CD14-positive monocyte (primary cell): Measurements from ENCODE around the gene IWS1. TPM values are rescaled to one million over a fixed set of nuclear protein-coding genes. Genes with fewer than 3 reads are reported as not detected.
A peak's percentile ranks its signal among the peaks of the same experiment; 100 is the strongest.
"Not testable (repeated sequence)": the region's sequence is repeated elsewhere in the genome, so short reads cannot be mapped to it uniquely, and the experiment has no call there.

Experiments used
- DNase-seq, 3 donors: peaks; one replicate each; pipeline ENCODE4 v3.0.0-alpha.2; 2011 to 2022
- H2AFZ ChIP-seq: 2 replicates; pipeline ENCODE4 v1.6.0; 2012; ENCODE audit warnings: mild to moderate bottlenecking, low read depth, low read length, inconsistent platforms; ENCODE audit not compliant: insufficient read depth, poor library complexity, severe bottlenecking
- H3K27ac ChIP-seq, 2 donors: 1 replicate in 1 of 2; 2 replicates in 1 of 2; pipeline ENCODE4 v1.5.1; 2012 to 2013; ENCODE audit warnings: low read length in 2 of 2, control low read depth in 1 of 2, inconsistent platforms in 1 of 2, low read depth in 1 of 2, mild to moderate bottlenecking in 1 of 2
- H3K27me3 ChIP-seq, 2 donors: one replicate each; pipeline versions ENCODE4 v1.6.0 to v1.6.1; 2011 to 2013; ENCODE audit warnings: low read length in 2 of 2; ENCODE audit not compliant: control insufficient read depth in 2 of 2, insufficient read depth in 2 of 2
- H3K36me3 ChIP-seq, 2 donors: replicated peaks in 1 of 2; 1 replicate in 1 of 2; 2 replicates in 1 of 2; pipeline versions ENCODE4 v1.5.1 to v1.6.1; 2012 to 2013; ENCODE audit warnings: low read length in 2 of 2, control low read depth in 1 of 2, inconsistent platforms in 1 of 2, mild to moderate bottlenecking in 1 of 2; ENCODE audit not compliant: insufficient read depth in 2 of 2, control insufficient read depth in 1 of 2
- H3K4me1 ChIP-seq, 2 donors: 1 replicate in 1 of 2; 2 replicates in 1 of 2; pipeline versions ENCODE4 v1.5.1 to v1.6.1; 2012 to 2013; ENCODE audit warnings: low read length in 2 of 2, control low read depth in 1 of 2, inconsistent platforms in 1 of 2, mild to moderate bottlenecking in 1 of 2, moderate library complexity in 1 of 2; ENCODE audit not compliant: insufficient read depth in 2 of 2, control insufficient read depth in 1 of 2
- H3K4me2 ChIP-seq: replicated peaks from 2 replicates; pipeline ENCODE3; 2012; ENCODE audit warnings: low read length, moderate library complexity, mild to moderate bottlenecking; ENCODE audit not compliant: poor library complexity, severe bottlenecking; ENCODE audit errors: extremely low read depth
- H3K4me3 ChIP-seq, 3 experiments: fragments of 200-600 bp in 1 of 3; sonication (generic) in 1 of 3; replicated peaks in 1 of 3; 1 replicate in 2 of 3; 2 replicates in 1 of 3; pipeline ENCODE4 v1.5.1; 2011 to 2013; ENCODE audit warnings: low read length in 3 of 3, mild to moderate bottlenecking in 3 of 3, control low read depth in 2 of 3, low read depth in 2 of 3, inconsistent platforms in 1 of 3, moderate library complexity in 1 of 3
- H3K79me2 ChIP-seq: 2 replicates; pipeline ENCODE4 v1.6.0; 2012; ENCODE audit warnings: mild to moderate bottlenecking, control low read depth, inconsistent platforms, low read length, moderate library complexity; ENCODE audit not compliant: insufficient read depth
- H3K9ac ChIP-seq: 2 replicates; pipeline ENCODE4 v1.6.0; 2017; ENCODE audit warnings: low read length, mild to moderate bottlenecking; ENCODE audit not compliant: insufficient read depth, poor library complexity, severe bottlenecking
- H3K9me3 ChIP-seq, 2 donors: replicated peaks in 1 of 2; 1 replicate in 1 of 2; 2 replicates in 1 of 2; pipeline versions ENCODE4 v1.5.1 to v1.6.1; 2012 to 2013; ENCODE audit warnings: low read length in 2 of 2, control low read depth in 1 of 2; ENCODE audit not compliant: control insufficient read depth in 1 of 2, insufficient read depth in 1 of 2
- H4K20me1 ChIP-seq: 2 replicates; pipeline ENCODE4 v1.6.0; 2012; ENCODE audit warnings: mild to moderate bottlenecking, low read length, control low read depth, moderate library complexity; ENCODE audit not compliant: insufficient read depth
- H3K27ac Mint-ChIP-seq, 7 donors: one replicate each; pipeline ENCODE4 v1.8.0; 2020; ENCODE audit warnings: mild to moderate bottlenecking in 7 of 7, mixed read lengths in 7 of 7, moderate library complexity in 6 of 7, inconsistent platforms in 2 of 7
- H3K27me3 Mint-ChIP-seq, 3 donors: one replicate each; pipeline ENCODE4 v1.8.0; 2021 to 2022; ENCODE audit warnings: low read depth in 3 of 3, mild to moderate bottlenecking in 3 of 3, mixed read lengths in 3 of 3, moderate library complexity in 3 of 3, inconsistent platforms in 1 of 3
- H3K36me3 Mint-ChIP-seq, 2 donors: one replicate each; pipeline ENCODE4 v1.8.0; 2020; ENCODE audit warnings: mixed read lengths in 2 of 2, inconsistent platforms in 1 of 2, mild to moderate bottlenecking in 1 of 2
- H3K4me1 Mint-ChIP-seq: one replicate; pipeline ENCODE4 v1.8.0; 2020; ENCODE audit warnings: mild to moderate bottlenecking, mixed read lengths
- H3K4me3 Mint-ChIP-seq, 2 donors: one replicate each; pipeline ENCODE4 v1.8.0; 2020; ENCODE audit warnings: mild to moderate bottlenecking in 2 of 2, mixed read lengths in 2 of 2, moderate library complexity in 1 of 2
- H3K9me3 Mint-ChIP-seq, 7 donors: one replicate each; pipeline ENCODE4 v1.8.0; 2020 to 2022; ENCODE audit warnings: mixed read lengths in 7 of 7, mild to moderate bottlenecking in 6 of 7, moderate library complexity in 6 of 7, inconsistent platforms in 2 of 7
- WGBS: methylation state at CpG from one replicate; pipeline ENCODE4 v1.1.5; 2013; ENCODE audit warnings: missing lambda C conversion rate; ENCODE audit not compliant: insufficient coverage; 5-methylcytosine and 5-hydroxymethylcytosine counted together
- intact Hi-C, 2 donors: fragments of 100-400 bp; cut with micrococcal nuclease; formaldehyde crosslinking; loops; one replicate each; pipeline versions ENCODE4 v1.15.0 to v1.15.1; 2023
- polyA plus RNA-seq, 3 donors: library from polyadenylated mRNA; depleted of rRNA in 1 of 3; unstranded in 2 of 3; stranded (reverse) in 1 of 3; fragments of 300-500 nt in 2 of 3; fragments of >200 nt in 1 of 3; fragmentation: Illumina TruSeq in 2 of 3; gene quantifications; 1 replicate in 2 of 3; 2 replicates in 1 of 3; pipeline ENCODE4 v1.2.3, GENCODE V29; 2012 to 2021
- TF ChIP-seq, protein P1 (sequence below): fragments of 200-600 bp; IDR thresholded peaks from one replicate; pipeline ENCODE4 v1.8.0; 2022; ENCODE audit warnings: antibody characterized with exemption, mild to moderate bottlenecking

Gene IWS1
- polyA plus RNA-seq, 3 donors = 7.9 to 21.3 (median 15.6) TPM

GRCh38 chr2:127525691-127526131 lies 578 bp downstream of the IWS1 start:
- no peaks in the 10 kb centered on the region for H3K27me3 ChIP-seq
- peaks cover 24 to 32% of the 10 kb centered on the region in 2 donors for H3K36me3 ChIP-seq
- H4K20me1 ChIP-seq = peaks cover 8% of the 10 kb centered on the region
- peak overlapping the region; percentile 91 to 96 for H3K27ac ChIP-seq
- intact Hi-C loops = loop anchor here (10.0 kb wide), 2 partner anchors 101 to 179 kb away; partner anchors contain the start of gene SFT2D3 (in 2 of the 2)
- peak overlapping the region; percentile 84 for H3K4me2 ChIP-seq
- Mint-ChIP-seq H3K27me3 (peaks cover 0 to 3% (median 0%) of the 10 kb centered on the region in 3 donors), H3K4me3 (peak overlapping the region; percentile 86 to 95), H3K27ac (peak overlapping the region; percentile 96 to 100 (median 98)), H3K9me3 (peaks cover 0 to 6% (median 6%) of the 10 kb centered on the region in 7 donors), H3K4me1 (peaks cover 17% of the 10 kb centered on the region), H3K36me3 (peaks cover 19 to 23% of the 10 kb centered on the region in 2 donors)
- no peaks in the 10 kb centered on the region for H3K9me3 ChIP-seq
- 0% methylated on average over 18 of the region's 19 CpGs for WGBS
- TF ChIP-seq, protein P1, sequence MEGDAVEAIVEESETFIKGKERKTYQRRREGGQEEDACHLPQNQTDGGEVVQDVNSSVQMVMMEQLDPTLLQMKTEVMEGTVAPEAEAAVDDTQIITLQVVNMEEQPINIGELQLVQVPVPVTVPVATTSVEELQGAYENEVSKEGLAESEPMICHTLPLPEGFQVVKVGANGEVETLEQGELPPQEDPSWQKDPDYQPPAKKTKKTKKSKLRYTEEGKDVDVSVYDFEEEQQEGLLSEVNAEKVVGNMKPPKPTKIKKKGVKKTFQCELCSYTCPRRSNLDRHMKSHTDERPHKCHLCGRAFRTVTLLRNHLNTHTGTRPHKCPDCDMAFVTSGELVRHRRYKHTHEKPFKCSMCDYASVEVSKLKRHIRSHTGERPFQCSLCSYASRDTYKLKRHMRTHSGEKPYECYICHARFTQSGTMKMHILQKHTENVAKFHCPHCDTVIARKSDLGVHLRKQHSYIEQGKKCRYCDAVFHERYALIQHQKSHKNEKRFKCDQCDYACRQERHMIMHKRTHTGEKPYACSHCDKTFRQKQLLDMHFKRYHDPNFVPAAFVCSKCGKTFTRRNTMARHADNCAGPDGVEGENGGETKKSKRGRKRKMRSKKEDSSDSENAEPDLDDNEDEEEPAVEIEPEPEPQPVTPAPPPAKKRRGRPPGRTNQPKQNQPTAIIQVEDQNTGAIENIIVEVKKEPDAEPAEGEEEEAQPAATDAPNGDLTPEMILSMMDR = no peak
- DNase-seq = peak; percentile 12 to 28 (median 14)
- H3K4me1 ChIP-seq = peaks cover 18 to 23% of the 10 kb centered on the region in 2 donors
- H3K79me2 ChIP-seq = peaks cover 56% of the 10 kb centered on the region
- peak overlapping the region; percentile 90 to 95 (median 90) for H3K4me3 ChIP-seq
- peak overlapping the region; percentile 85 for H2AFZ ChIP-seq
- peak overlapping the region; percentile 97 for H3K9ac ChIP-seq

DNA sequence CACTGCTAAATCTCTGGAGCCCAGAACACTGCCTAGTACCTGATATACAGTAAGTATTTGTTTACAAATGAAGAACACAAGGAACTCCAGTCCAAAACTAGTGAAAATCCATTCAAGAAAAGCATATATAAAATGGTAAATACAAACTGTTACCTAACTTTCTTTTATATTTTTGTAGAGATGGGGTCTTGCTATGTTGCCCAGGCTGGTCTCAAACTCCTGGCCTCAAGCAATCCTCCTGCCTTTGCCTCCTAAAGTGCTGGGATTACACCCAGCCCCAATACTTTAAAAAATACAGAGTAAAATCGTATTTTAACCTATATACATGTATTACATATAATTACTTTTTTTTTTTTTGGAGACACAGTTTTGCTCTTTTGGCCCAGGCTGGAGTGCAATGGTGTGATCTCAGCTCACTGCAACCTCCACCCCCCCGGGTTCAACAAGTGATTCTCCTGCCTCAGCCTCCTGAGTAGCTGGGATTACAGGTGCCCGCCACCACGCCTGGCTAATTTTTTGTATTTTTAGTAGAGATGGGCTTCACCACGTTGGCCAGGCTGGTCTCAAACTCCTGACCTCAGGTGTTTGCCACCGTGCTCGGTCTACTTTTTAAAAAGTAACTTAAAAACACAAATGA lies 2.0 kb downstream of the IWS1 start:
- not testable (repeated sequence) for DNase-seq, H3K27ac ChIP-seq, H3K9me3 Mint-ChIP-seq, H3K4me3 ChIP-seq, H3K27me3 Mint-ChIP-seq, H3K4me3 Mint-ChIP-seq, H3K9ac ChIP-seq, H3K4me2 ChIP-seq, H3K27me3 ChIP-seq, H3K9me3 ChIP-seq, H2AFZ ChIP-seq
- H3K4me1 ChIP-seq = peaks cover 18 to 23% of the 10 kb centered on the region in 2 donors
- H3K4me1 Mint-ChIP-seq = peaks cover 17% of the 10 kb centered on the region
- H3K36me3 ChIP-seq = peaks cover 33 to 46% of the 10 kb centered on the region in 2 donors
- H3K27ac Mint-ChIP-seq = peak overlapping the region in 1 of 7 donors; percentile 55
- WGBS = no CpG with 5 or more reads among the region's 7 CpGs
- peaks cover 18% of the 10 kb centered on the region for H4K20me1 ChIP-seq
- H3K79me2 ChIP-seq = peaks cover 70% of the 10 kb centered on the region
- peaks cover 31 to 36% of the 10 kb centered on the region in 2 donors for H3K36me3 Mint-ChIP-seq
- intact Hi-C loops = loop anchor here (5.0 to 10.0 kb wide), 3 partner anchors 100 to 503 kb away; partner anchors contain the start of genes SFT2D3 (in 2 of the 2) and SAP130 (in 1 of the 2)
